GM19455 (cell line): ENCODE data around the gene JAM2.
"Not testable (repeated sequence)": the region's sequence is repeated elsewhere in the genome, so short reads cannot be mapped to it uniquely, and the experiment has no call there.

Experiments used
- ATAC-seq: cut with Tn5 transposase; IDR thresholded peaks from one replicate; pipeline ENCODE4 v1.9.1; 2021; ENCODE audit not compliant: unreplicated experiment

The JAM2 gene, protein sequence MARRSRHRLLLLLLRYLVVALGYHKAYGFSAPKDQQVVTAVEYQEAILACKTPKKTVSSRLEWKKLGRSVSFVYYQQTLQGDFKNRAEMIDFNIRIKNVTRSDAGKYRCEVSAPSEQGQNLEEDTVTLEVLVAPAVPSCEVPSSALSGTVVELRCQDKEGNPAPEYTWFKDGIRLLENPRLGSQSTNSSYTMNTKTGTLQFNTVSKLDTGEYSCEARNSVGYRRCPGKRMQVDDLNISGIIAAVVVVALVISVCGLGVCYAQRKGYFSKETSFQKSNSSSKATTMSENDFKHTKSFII

DNA sequence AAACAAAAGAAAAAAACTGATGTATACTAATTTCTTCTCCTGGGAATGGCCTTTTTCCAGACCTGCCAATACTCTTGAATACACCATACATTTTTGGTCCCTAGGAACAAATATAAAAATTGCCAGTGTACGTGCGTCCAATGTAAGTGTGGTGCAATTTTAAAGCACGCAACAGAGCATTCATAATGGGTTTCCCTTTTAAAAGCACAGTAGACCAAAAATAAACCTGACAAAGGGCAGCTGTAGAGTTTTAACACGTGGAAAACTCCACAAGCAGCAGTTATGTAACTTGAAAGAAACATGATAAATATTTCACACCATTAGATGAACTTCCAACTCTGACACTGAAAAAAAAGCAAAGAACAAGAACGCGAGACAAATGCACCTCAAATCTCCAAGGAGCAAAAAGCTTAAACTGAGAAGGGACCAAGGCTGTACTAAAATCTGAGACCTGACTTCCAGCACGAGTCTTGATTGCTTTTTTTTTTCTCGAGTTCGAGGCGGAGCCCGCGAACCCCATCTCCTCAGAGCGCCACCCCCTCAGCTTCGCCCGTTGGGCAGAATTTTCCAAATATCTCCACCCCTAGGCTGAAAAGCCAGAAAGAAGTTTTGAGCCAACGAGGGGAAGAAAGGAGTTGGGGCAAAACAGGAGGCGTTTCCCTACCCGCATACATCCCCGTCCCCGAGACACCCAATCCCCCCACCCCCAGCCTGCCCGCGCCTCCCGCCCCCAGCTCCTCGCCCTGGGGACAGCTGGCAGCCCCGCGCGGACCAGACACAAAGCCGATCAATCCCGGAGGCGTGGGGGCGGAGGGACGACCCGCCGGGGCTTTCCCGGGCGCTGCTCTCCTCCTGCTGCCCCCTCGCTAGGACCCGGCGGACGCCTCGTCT lies at the start of gene JAM2:
TSS of gene JAM2 (plus strand) at position 599 of the 891 bp plus-strand sequence. CDS start 564 bp downstream, outside the sequence.
- peak; percentile 60 for ATAC-seq

DNA sequence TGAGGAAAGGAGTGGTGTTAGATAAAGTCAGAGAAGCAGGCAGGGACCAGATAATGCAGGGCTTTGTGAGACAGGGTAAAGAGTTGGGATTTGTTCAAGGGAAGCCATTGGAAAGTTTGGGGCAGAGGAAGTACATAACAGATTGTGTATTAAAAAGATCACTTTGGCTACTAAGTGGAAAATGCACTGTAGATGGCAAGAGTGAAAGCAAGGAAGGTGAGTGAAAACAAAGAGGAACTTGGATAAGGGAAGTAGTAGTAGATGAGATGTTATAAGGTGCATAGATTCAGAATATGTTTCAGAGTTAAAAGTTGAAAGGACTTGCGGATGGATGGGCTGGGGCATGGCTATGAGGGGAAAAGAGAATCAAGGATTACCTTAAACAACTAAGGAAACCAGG lies 49.2 kb upstream of the JAM2 start:
- ATAC-seq, result no peak

DNA sequence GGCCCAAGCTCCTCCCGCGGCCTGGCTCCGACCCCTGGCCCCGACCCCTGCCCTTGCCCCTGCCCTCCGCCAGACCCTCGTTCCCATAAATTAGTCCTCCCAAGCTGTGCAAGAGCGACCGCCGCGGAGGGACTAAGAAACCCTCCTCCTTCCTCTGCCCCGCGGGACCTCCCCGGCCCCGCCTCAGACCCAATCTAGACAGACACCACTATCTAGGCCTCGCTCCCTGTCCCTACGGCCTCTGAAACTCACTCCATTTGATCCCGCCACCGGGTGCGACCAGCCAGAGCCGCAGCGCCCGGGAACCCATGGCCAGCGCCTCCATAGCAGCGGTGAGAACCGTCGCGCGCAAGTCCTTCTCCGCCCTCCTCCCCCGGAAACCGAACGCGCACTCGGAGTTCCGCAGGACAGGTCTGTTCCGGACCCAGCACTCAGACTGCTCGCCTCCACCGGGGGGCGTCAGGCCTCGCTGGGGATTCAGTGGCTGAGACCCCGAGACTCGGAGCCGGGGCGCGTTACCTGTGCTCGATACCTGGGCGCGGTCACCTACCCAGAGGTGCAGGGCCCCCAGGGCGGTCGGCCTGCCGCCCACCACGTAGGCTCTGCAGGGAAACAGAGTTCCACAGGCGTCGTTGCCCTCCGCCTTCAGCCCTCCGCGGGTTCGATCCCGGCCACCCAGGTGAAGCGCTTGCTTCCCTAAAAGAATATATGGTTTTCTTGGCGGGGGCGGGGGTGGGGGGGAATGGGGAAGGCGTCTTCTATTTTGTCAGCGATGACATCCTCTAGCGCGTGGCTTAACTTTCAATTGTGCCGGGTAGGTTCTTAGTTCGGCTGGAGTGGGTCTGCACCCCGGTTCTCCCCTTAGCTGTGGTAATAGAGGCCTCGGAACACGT lies 31.7 kb upstream of the JAM2 start, which contains the start of gene MRPL39:
TSS of gene MRPL39 (minus strand) at position 331 of the 893 bp plus-strand sequence. CDS start at position 325, 6 bp downstream.
- peak; percentile 89 for ATAC-seq

DNA sequence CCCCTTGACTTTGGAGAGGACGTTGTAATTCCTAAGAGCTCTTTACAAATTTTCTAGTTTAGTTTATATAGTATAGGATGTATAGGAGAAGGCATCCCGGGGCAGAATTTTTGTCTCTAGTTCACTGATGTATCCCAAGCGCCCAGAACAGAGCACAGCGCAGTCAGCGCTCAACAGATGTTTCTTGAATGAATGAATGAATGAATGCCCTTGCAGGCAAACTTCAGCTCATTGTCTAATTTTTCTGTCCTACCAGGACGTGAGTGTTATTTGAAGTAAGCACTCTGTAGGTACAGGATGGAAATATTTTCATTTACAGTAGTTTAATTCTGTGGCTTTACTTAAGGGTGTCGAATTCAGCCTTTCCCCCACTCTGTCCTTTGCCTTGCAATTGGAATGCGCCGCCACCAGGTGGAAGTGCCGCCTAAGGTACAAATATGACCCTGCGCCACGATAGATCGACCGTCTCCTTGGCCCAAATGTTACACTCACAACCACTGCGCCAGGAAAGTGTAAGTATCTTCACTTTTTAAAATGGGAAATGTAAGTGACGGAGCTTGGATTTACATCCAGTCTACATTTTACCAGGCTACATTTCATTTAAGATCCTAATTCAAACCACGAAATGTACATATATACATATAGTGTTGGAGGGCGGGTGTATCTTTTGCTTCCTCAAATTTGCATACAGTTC lies 30.9 kb upstream of the JAM2 start:
- peak; percentile 82 for ATAC-seq

DNA sequence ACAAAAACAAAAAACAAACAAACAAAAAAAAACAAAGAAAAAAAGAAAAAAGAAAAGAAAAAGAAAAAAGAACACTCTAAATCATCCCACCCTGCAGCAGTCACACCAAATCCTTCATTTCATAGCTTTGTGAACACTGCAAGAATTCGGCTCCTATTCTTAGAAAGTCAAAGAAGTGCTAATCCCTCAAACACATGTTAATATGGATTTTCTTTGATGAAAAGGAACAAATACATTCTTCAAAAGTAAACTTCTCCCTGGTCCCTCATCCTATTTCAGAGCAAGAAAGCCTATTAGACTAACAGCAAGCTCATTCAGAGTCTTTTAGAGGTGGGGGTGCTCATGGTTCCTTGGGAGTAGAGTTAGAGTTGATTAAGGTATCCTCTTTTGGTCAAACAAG lies 24.6 kb upstream of the JAM2 start:
- no peak for ATAC-seq

DNA sequence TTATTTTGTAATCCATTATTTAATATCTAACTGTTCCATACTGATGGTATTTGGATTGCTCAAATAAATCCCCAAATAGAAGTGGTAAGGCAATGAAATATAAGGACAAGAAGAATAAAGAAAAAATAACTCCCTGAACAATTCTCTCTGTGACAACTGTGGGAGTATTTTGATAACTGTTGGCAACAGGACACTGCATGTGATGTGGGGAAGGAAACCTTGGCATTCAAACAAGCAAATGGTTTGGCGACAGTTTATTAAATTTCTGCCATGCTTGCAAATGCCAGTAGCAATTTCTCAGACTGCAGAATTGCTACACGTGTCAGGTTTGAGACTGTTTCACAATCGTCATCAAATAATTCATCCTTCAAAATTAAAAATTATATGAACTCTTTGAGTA lies 23.2 kb upstream of the JAM2 start:
- ATAC-seq, result no peak

DNA sequence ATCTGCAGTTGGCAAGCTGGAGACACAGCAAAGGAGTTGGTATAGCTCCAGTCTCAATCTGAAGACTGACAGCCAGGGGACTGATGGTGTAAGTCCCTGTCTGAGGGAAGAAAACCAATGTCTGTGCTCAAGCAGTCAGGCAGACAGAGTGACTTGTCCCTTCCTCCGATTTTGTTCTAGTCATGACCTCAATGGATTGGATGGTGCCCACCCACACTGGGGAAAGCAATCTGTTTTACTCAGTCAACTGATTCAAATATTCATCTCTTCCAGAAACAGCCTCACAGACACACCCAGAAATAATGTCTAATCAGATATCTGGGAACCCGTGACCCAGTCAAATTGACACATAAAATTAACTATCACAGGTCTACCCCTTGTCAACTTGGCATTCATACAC lies 19.9 kb upstream of the JAM2 start:
- no peak for ATAC-seq

DNA sequence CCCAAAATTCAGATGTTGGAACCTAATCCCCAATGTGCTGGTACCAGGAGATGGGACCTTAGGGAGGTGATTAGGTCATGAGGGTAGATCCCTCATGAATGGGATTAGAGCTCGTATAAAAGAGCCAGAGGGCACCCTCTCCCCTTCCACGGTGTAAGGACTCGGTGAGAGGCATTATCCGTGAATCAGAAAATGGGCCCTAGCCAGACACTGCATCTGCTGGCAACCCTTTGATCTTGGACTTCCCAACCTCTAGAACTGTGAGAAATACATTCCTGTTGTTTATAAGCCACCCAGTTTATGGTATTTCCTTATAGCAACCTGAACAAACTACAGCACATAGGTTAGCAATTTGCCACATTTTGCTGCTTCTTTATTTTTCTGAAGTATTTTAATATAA lies 14.5 kb upstream of the JAM2 start:
- no peak for ATAC-seq

DNA sequence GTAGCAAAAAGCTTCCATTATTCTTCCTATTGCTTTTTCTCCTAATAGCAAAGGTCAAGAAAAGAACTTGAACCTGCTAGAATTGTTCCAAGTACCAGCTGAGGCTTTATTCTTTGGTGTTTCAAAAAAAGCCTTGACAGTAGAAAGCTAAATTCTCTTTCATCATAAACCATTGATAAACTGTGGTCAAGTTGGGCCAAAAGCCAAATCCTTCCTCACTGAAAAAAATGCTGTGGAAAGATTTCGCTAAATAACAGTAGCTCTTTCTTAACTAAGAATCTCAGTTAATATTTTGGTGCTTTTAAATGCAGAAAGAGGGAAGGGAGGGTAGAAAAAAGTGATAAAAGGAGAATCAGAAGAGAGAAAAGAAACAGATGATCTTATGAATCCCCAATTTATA lies 14.0 kb upstream of the JAM2 start:
- no peak for ATAC-seq

DNA sequence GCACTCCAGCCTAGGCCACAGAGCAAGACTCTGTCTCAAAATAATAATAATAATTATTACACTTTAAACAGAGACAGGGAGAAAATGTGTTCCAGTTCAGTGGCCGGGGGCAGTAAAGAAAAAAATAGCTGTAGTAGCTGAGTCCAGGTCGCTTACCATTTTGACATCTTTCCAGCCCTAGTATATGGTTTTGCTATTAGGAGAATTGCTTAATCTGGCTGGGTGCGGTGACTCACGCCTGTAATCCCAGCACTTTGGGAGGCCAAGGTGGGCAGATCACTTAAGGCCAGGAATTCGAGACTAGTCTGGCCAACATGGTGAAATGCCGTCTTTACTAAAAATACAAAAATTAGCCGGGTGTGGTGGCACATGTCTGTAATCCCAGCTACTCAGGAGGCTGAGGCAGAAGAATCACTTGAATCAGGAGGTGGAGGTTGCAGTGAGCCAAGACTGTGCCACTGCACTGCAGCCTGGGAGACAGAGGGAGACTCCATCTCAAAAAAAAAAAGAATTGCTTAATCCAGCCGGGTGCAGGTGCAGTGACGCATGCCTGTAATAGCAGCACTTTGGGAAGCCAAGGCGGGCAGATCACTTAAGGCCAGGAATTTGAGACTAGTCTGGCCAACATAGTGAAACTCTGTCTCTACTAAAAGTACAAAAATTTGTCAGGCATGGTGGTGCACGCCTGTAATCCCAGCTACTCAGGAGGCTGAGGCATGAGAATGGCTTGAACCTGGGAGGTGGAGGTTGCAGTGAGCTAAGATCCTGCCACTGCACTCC lies 13.1 kb upstream of the JAM2 start:
- not testable (repeated sequence) for ATAC-seq

DNA sequence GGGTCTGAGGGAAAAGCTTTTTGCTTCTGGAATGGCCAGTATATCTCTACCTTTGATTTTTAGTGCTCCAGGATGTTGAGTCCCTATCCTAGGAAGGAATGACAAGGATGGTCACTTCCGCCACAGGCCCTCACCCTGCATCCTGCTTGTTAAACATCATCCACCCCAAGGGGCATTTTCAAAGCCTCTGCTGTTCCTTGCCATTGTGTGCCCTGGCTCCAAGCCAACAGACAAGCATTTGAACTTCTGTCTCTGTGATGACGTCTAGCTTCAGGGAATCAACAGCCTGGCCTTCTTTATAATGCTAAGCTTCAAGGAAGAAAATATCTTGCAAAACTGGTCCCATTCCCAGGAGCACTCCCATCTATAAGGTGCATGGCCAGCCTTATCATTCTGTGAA lies 12.3 kb upstream of the JAM2 start:
- no peak for ATAC-seq

DNA sequence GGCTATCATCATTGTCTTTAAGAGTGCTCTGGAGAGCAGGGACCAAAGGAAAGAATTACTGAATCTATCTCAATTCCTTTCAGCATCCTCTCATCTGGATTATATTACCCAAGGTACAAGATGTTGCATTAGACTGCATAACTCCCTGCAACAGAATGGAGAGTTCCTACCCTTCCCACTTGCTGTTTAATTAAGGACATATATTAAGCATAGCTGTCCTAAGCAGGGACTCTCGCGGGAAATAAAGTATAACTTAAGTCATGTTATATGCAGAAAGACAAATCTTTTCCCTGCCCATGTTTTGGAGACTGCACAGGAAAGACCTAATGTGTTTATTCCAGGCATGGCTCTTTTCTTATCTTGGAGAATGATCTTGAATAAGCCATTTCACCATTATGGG lies 6.8 kb upstream of the JAM2 start:
- ATAC-seq, result no peak

DNA sequence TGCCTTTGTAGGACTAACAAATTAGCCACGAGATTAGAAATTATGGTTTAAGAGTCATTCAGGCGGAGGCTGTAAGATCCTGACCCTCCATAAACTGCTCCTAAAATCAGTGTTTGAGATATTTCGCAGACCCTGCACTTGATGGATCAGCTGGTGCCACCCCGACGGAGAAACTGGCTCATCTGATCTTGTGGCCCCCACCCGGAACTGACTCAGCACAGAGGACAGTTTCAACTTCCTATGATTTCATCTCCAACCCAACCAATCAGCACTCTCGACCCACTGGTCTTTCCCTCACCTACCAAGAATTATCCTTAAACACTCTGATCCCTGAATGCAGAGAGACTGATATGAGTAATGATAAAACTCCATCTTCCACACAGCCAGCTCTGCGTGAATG lies 3.7 kb upstream of the JAM2 start:
- no peak for ATAC-seq

DNA sequence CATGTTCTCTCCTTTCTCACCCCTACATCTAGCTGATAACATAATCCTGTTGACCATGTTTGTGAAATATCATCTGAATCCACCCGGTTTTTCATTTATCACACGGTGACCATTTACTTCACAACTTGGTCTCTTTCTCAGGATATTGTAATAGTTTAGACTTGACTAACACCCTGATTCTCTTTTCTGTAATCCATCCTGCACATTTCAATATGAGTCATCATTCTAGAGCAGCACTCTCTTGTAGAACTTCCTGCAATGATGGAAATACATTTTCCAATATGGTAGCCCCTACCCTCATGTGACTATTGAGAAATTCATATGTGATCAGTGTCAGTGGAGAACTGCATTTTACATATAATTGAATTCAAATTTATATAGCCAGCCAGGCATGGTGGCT lies 2.3 kb upstream of the JAM2 start:
- no peak for ATAC-seq

DNA sequence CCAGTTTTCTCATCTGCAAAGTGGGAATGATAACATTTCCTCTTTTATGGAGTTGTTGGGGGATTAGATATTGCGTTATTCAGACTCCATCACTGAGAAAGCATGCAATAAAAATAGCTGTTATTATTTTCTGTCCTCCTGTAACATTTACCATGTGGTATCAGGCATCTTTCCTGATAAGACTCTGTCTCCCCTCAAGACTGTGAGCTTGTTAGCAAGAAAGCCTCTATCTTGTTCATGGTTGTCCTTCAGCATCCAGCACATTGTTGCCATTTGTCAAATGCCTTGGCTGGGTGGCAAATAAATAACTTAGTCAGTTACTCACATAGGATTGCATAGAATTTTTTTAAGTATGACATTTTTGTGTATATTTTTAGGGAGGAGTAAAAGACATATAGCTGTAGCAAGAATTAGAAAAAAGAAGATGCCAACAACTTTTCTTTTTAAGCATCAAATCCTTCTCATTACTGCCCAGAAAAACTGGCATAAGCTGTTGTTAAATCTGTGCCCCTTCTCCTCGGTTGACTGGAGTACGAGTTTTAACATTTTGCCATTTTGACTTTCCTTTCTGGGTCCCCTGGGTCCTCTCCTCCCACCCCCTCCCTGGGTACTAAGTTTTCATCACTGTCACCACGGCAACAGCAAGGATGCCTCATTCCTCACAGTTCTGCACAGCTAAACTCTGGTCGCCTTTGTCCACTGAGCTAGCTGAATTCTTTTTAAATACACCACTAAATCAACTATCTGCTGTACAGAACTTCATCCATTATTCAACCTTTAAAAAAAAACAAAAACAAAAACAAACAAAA lies 1.0 kb upstream of the JAM2 start:
- ATAC-seq, result no peak

DNA sequence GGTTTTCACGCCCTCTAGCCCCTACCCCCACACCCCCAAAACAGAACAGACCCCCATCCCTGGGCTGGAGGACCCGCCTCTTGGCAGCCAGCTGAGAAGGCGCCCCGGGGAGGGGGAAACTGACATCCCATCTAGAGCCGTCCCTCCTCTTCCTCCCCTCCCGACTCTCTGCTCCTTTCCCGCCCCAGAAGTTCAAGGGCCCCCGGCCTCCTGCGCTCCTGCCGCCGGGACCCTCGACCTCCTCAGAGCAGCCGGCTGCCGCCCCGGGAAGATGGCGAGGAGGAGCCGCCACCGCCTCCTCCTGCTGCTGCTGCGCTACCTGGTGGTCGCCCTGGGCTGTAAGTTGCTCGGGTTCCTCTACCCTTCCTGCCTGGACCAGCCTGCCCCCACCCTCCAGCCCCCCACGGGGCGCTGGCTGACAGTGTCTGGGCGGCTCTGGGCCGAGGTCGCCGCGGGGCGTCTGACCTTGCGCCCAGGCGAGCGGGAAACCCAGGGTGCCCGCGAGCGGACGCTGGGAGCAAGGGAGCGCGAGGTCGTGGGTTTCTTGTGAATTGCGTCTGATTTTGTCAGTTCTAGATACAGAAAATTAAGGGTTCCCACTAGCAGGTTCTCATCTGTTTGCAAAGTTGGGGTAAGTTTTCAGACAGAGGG lies 618 bp downstream of the JAM2 start:
- peak; percentile 74 for ATAC-seq

DNA sequence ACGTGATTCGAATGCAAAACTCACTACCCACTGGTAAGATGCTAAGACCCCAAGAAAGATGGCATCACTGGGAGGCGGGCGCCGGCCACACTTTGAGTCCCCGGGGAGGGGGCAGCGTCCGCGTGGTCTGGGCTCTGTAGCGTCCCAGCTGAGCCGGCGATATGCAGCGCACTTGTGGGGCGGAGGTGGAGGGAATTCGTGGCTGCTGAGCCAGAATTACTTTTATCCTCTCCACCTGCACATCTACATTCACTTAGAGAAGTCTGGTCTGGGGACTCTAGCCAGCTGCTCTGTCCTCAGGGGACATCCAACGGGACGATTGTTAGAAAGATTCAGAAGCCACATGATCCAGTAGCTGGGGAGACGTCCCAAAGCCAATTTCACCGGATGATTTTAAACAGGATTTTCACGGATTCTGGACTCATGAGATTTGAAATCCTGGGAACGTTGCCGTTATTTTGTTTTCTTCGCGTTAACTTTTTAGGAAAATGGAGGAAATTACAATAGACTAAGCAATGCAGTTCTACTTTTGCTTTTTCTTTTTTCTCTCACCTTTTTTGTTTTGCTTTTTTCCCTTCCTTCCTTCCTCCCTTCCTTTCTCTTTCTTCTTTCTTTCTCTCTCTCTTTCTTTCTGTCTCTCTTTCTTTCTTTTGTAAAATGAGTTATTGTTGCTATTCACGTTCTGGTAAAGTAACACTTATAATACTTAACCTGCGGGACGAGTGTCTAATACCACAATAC lies 1.3 kb downstream of the JAM2 start:
- peak; percentile 18 for ATAC-seq

DNA sequence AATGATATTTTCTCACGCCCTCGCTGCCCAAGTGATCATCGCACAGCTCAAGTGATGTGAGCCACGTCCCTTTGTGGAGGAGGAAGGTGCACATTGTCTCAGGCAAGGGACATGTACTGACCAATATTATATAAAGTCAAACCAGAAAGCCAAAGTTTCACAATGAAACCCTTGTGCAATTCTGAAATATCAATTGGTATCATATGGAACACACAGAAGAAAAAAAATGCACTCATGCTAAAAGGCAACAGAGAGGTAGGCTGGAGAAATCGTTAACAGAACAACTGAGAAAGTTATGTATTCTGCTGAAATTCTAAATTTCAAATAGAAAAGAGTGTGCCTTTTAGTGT lies 1.9 kb downstream of the JAM2 start:
- no peak for ATAC-seq
